OCI-LY1 (cell line): ENCODE data around the gene OLFML2B.
A peak's percentile ranks its signal among the peaks of the same experiment; 100 is the strongest.

Experiments
- EZH2 ChIP-seq: fragments of 200-600 bp; sonication (generic), shearing (Covaris generic); IDR thresholded peaks from 2 replicates; pipeline ENCODE4 v1.8.0; 2017; ENCODE audit warnings: borderline replicate concordance, mixed run types, mild to moderate bottlenecking, antibody characterized with exemption, low read length, moderate library complexity, mixed read lengths
- TF ChIP-seq, protein P1 (sequence below): fragments of 200-600 bp; sonication (generic), shearing (Covaris generic); IDR thresholded peaks from 2 replicates; pipeline ENCODE4 v1.5.1; 2017; ENCODE audit warnings: mild to moderate bottlenecking, antibody characterized with exemption, low read length, moderate library complexity, mixed read lengths

- TF ChIP-seq, protein P1, sequence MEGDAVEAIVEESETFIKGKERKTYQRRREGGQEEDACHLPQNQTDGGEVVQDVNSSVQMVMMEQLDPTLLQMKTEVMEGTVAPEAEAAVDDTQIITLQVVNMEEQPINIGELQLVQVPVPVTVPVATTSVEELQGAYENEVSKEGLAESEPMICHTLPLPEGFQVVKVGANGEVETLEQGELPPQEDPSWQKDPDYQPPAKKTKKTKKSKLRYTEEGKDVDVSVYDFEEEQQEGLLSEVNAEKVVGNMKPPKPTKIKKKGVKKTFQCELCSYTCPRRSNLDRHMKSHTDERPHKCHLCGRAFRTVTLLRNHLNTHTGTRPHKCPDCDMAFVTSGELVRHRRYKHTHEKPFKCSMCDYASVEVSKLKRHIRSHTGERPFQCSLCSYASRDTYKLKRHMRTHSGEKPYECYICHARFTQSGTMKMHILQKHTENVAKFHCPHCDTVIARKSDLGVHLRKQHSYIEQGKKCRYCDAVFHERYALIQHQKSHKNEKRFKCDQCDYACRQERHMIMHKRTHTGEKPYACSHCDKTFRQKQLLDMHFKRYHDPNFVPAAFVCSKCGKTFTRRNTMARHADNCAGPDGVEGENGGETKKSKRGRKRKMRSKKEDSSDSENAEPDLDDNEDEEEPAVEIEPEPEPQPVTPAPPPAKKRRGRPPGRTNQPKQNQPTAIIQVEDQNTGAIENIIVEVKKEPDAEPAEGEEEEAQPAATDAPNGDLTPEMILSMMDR: peak; percentile 56
- TF ChIP-seq EZH2: no peak
Measured at GRCh38 chr1:162040657-162041056, 17.0 kb upstream of the OLFML2B start.
